ENCODE measurements around the gene CD58. TPM values are rescaled to one million over a fixed set of nuclear protein-coding genes. Genes with fewer than 3 reads are reported as not detected.

Gene CD58
- total and polyA plus RNA-seq, 9 of the 15 experiments (the other 6 are each of a cell fraction or from before 2014, with no cell fraction given): 18.1 to 113 (median 37.4) TPM

- no peak for TF ChIP-seq ZNF512 (tag; IDR thresholded peaks at IDR 0.05)
- no peak for TF ChIP-seq TRIM25 (IDR thresholded peaks at IDR 0.05; ENCODE audit: borderline replicate concordance)
These were observed 82.8 kb downstream of the CD58 start (continued) for GRCh38 chr1:116488071-116488470.

- H4K20me1 ChIP-seq (replicated peaks; ENCODE audit: control insufficient read depth, insufficient read depth, low read length): no peaks in the 10 kb centered on the region
- no peaks in the 10 kb centered on the region for H3K79me2 ChIP-seq (ENCODE audit: control insufficient read depth, insufficient read depth, low read length)
- no peak overlapping the region for H2AFZ ChIP-seq (ENCODE audit: low read depth, low read length)
- H3K9ac ChIP-seq (ENCODE audit: insufficient read depth in 1 of 2, low read depth in 2 of 2, low read length in 2 of 2): no peak overlapping the region
- H3K27ac ChIP-seq (ENCODE audit: extremely low read depth, low read depth, low read length): no peak overlapping the region
- peaks cover 21 to 22% of the 10 kb centered on the region in 2 experiments; a peak in 4 of 5 replicates for H3K4me1 ChIP-seq (replicated peaks in 1 of 2; ENCODE audit: control insufficient read depth in 2 of 2, insufficient read depth in 2 of 2, low read length in 2 of 2)
- no peaks in the 10 kb centered on the region for H3K9me1 ChIP-seq (ENCODE audit: control insufficient read depth, insufficient read depth, low read length)
- H3K4me3 ChIP-seq: no peak overlapping the region
- CTCF ChIA-PET (ENCODE audit: low intra/inter-chr PET ratio): interaction anchor here (1.2 to 4.6 kb wide), 3 partner anchors 9 to 349 kb away, joined by 3 to 74 read pairs (median 3); no protein-coding TSS in a partner anchor
- H3K36me3 ChIP-seq (ENCODE audit: control insufficient read depth, insufficient read depth, low read length): no peaks in the 10 kb centered on the region
- in situ Hi-C loops (cut with MboI): no loop called here
- DNase-seq (ENCODE audit: extremely low read depth in 1 of 4, low spot score in 3 of 4) (no peak), FAIRE-seq (no peak), ATAC-seq (no peak)
- intact Hi-C loops (cut with micrococcal nuclease): loop anchor here (5.0 kb wide), 1 partner anchor 335 kb away; no protein-coding TSS in a partner anchor
- no TSS peak for BruUV-seq (replicated peaks)
- 56% methylated on average over 1 of the region's 1 CpG for WGBS (ENCODE audit: insufficient coverage, low coverage, missing lambda C conversion rate)
- H3K27me3 ChIP-seq (ENCODE audit: control insufficient read depth in 2 of 2, insufficient read depth in 2 of 2, low read length in 2 of 2): no peaks in the 10 kb centered on the region; a peak in 1 of 5 replicates
- no peaks in the 10 kb centered on the region for H3K9me3 ChIP-seq (replicated peaks; ENCODE audit: control insufficient read depth, insufficient read depth, low read depth, low read length)
- no peak overlapping the region for H3K4me2 ChIP-seq (ENCODE audit: insufficient read depth, low read length)
- POLR2A ChIA-PET: interaction anchor here (0.6 to 1.1 kb wide), 4 partner anchors 16 to 462 kb away, joined by 3 to 4 read pairs (median 4); no protein-coding TSS in a partner anchor
- no peak for TF ChIP-seq ZNF79 (CRISPR knock-in tag; IDR thresholded peaks at IDR 0.05; ENCODE audit: low read depth)
- TF ChIP-seq RCOR1 (IDR thresholded peaks at IDR 0.05; ENCODE audit: borderline replicate concordance in 1 of 2, low read depth in 2 of 2, low read length in 2 of 2): no peak
- no peak for TF ChIP-seq ID3 (CRISPR knock-in tag; IDR thresholded peaks at IDR 0.05)
- TF ChIP-seq ID3 (tag; IDR thresholded peaks at IDR 0.05): no peak
- TF ChIP-seq GMEB1 (CRISPR knock-in tag; IDR thresholded peaks at IDR 0.05): no peak
- no peak for TF ChIP-seq ETV6 (IDR thresholded peaks at IDR 0.05; ENCODE audit: borderline replicate concordance in 1 of 2, low read depth in 2 of 2, low read length in 1 of 2)
- TF ChIP-seq ETV6 (CRISPR knock-in tag; IDR thresholded peaks at IDR 0.05; ENCODE audit: borderline replicate concordance): no peak
- TF ChIP-seq POLR2A (conservative IDR thresholded peaks at IDR 0.05): no peak
- TF ChIP-seq E2F3 (CRISPR knock-in tag; IDR thresholded peaks at IDR 0.05): no peak
- no peak for TF ChIP-seq CEBPB (tag; IDR thresholded peaks at IDR 0.05)
- TF ChIP-seq SOX6 (IDR thresholded peaks at IDR 0.05): no peak
- TF ChIP-seq ZNF41 (CRISPR knock-in tag; conservative IDR thresholded peaks at IDR 0.05): no peak
- no peak for TF ChIP-seq CBX5 (IDR thresholded peaks at IDR 0.05; ENCODE audit: borderline replicate concordance, low read depth)
- no peak for TF ChIP-seq RBM39 (optimal IDR thresholded peaks at IDR 0.05; ENCODE audit: low read depth, low read length)
- no peak for TF ChIP-seq ELF2 (CRISPR knock-in tag; IDR thresholded peaks at IDR 0.05)
These were observed 83.2 kb downstream of the CD58 start for GRCh38 chr1:116487583-116487982.
